Kidney glomerular epithelial cell (primary cell): ENCODE data around the gene TNFRSF25.
"Not testable (repeated sequence)": the region's sequence is repeated elsewhere in the genome, so short reads cannot be mapped to it uniquely, and the experiment has no call there.

Experiments
- DNase-seq: peaks from one replicate; lab custom pipeline; 2025; lab: John Stamatoyannopoulos, UW

Gene TNFRSF25

GRCh38 chr1:6435129-6435528 is 30.8 kb downstream of the TNFRSF25 start:
- no peak for DNase-seq

- no peak for DNase-seq
Measured at GRCh38 chr1:6434186-6434585, 31.8 kb downstream of the TNFRSF25 start.

GRCh38 chr1:6431645-6432579 is 34.1 kb downstream of the TNFRSF25 start:
- not testable (repeated sequence) for DNase-seq

- not testable (repeated sequence) for DNase-seq
Measured at GRCh38 chr1:6429660-6430411, 36.1 kb downstream of the TNFRSF25 start.

- DNase-seq = not testable (repeated sequence)
Measured at GRCh38 chr1:6428453-6428852, 37.5 kb downstream of the TNFRSF25 start.

GRCh38 chr1:6427441-6428390 is 38.3 kb downstream of the TNFRSF25 start:
- DNase-seq = no peak

GRCh38 chr1:6426972-6427350 is 39.0 kb downstream of the TNFRSF25 start:
- no peak for DNase-seq

- DNase-seq = no peak
Measured at GRCh38 chr1:6426277-6426971, 39.5 kb downstream of the TNFRSF25 start.

GRCh38 chr1:6425658-6426057 is 40.3 kb downstream of the TNFRSF25 start:
- no peak for DNase-seq

GRCh38 chr1:6424619-6425593 is 41.1 kb downstream of the TNFRSF25 start, which contains the start of gene ESPN:
Gene ESPN (plus strand): TSS chr1:6424776. CDS start chr1:6424956, 180 bp downstream.
- no peak for DNase-seq

GRCh38 chr1:6424000-6424565 is 41.9 kb downstream of the TNFRSF25 start:
- no peak for DNase-seq

GRCh38 chr1:6423321-6423999 is 42.5 kb downstream of the TNFRSF25 start:
- DNase-seq = peak; percentile 56

GRCh38 chr1:6421266-6421665 is 44.7 kb downstream of the TNFRSF25 start:
- DNase-seq = no peak

GRCh38 chr1:6420454-6421042 is 45.4 kb downstream of the TNFRSF25 start:
- no peak for DNase-seq

GRCh38 chr1:6419804-6420453 is 46.0 kb downstream of the TNFRSF25 start, which contains the start of gene HES2:
Gene HES2 (minus strand): TSS chr1:6419919. CDS start chr1:6419820, 99 bp downstream.
- DNase-seq = no peak

GRCh38 chr1:6419397-6419803 is 46.6 kb downstream of the TNFRSF25 start:
- no peak for DNase-seq

GRCh38 chr1:6418668-6419396 is 47.1 kb downstream of the TNFRSF25 start:
- DNase-seq = no peak
